GM12891 (cell line): Measurements from ENCODE around the gene GMDS.

Experiments used
- POLR2A ChIP-seq: IDR thresholded peaks from 2 replicates; pipeline ENCODE4 v1.6.1; 2011; ENCODE audit warnings: low read depth, low read length, control low read depth
- POLR2AphosphoS5 ChIP-seq: IDR thresholded peaks from 2 replicates; pipeline ENCODE4 v1.6.1; 2011; ENCODE audit warnings: low read depth, low read length, control low read depth
- SPI1 ChIP-seq: IDR thresholded peaks from 2 replicates; pipeline ENCODE4 v1.6.1; 2011; ENCODE audit warnings: low read depth, low read length, control low read depth
- TAF1 ChIP-seq: IDR thresholded peaks from 2 replicates; pipeline ENCODE4 v1.6.1; 2011; ENCODE audit warnings: low read depth, low read length, control low read depth

DNA sequence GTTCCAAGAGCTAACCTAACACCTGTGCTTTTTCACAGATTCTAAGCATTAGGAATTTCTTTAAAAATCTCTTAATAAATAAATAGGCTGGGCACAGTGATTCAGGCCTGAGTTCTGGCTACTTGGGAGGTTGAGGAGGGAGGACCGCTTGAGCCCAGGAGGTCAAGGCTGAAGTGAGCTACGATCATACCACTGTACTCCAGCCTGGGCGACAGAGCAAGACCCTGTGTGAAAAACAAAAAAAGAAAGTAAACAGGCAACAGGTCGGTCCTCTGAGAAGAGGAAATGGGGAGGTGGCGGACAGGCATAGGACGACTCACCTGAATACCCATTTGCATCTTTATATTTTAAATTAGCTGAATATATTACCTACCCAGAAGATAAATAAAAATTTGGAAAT is 26.5 kb downstream of the GMDS start:
- no peak for TF ChIP-seq POLR2AphosphoS5
- TF ChIP-seq SPI1, result no peak
- no peak for TF ChIP-seq POLR2A
- no peak for TF ChIP-seq TAF1
